ENCODE results near the gene ATF6B.
A peak's percentile ranks its signal among the peaks of the same experiment; 100 is the strongest.
"Not testable (repeated sequence)": the region's sequence is repeated elsewhere in the genome, so short reads cannot be mapped to it uniquely, and the experiment has no call there.

Gene ATF6B

DNA sequence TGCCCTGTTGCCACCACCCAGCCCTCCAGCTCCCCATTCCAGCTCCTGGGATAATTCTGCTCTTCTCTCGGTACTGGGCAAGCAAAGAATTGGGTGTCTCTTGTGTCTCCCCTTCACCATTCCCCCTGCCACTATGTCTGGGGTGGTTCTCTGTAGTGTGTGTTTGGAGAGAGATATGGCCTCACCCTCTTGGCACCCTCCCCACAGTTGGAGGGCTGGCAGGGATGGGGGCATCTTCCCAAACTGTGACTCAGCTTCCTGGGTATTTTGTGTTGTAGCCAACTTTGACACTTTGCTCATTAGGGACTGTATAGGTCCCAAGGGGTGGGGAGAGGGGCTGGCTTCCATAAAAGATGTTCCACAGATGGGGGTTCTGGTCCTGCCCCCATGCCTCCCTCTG lies 20.6 kb downstream of the ATF6B start:
- DNase-seq (ENCODE audit: low spot score): no peak

DNA sequence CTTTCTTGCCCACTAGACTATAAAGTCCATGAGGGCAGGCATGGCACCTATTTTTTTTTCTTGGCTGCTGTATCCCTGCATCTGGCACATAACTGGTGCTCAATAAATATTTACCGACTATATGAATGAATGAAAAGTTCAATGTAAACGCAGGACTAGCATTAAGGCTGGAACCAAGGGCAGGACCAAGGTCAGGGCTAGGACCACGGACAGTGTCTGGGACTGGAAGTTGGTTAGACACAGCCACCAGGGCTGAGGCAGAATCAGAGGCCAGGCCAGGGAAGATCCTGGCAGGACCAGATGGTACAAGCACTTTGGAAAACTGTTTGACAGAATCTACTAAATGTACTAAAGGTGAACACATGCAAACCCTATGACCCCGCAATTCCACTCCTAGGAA lies 22.6 kb downstream of the ATF6B start:
- DNase-seq (ENCODE audit: low spot score): no peak

DNA sequence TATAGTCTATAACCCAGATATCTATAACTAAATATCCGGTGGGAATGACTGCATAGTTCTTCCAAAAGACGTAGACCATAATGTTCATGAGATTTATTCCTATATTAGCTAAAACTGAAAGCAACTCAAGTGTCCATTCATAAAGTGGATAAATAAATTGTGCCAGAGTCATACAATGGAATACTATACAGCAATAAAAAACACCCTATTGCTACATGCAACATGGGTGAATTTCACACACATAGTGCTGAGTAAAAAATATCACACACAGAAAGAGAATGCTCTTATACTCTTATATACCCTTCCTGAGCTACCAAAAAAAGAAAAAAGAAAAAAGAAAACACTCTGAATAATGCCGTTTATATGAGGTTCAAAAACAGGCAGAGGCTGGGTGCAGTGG lies 25.8 kb downstream of the ATF6B start:
- DNase-seq (ENCODE audit: low spot score): no peak

DNA sequence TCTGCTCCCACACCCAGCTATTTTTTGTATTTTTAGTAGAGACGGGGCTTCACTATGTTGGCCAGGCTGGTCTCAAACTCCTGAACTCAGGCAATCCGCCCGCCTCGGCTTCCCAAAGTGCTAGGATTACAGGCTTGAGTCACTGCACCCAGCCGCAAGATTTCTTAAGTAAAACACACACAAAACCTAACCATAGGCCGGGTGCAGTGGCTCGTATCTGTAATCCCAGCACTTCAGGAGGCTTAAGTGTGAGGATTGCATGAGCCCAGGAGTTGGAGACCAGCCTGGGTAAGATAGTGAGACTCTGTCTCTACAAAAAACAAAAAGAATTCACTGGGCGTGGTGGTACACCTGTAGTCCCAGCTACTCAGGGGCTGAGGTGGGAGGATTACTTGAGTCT lies 27.8 kb downstream of the ATF6B start:
- not testable (repeated sequence) for DNase-seq (ENCODE audit: low spot score)

DNA sequence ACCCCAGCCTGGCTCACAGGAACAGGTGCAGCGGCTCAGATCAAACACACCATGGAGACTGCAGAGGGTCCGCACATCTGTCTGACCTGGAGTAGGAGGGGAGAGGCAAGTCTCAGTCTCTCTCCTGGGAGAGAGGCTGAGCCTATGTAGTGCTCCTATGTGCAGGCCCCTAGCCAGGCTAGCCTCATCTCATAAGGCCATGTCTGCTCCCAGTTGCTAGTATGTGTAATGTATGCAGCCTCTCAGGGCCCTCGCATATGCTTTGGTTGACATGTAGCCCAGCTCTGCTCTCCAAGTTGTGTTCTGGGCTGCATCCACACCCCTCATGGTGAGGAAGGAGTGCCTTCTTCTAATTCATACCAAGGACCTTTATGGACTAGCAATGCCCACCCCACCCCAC lies 30.7 kb downstream of the ATF6B start:
- no peak for DNase-seq (ENCODE audit: low spot score)

DNA sequence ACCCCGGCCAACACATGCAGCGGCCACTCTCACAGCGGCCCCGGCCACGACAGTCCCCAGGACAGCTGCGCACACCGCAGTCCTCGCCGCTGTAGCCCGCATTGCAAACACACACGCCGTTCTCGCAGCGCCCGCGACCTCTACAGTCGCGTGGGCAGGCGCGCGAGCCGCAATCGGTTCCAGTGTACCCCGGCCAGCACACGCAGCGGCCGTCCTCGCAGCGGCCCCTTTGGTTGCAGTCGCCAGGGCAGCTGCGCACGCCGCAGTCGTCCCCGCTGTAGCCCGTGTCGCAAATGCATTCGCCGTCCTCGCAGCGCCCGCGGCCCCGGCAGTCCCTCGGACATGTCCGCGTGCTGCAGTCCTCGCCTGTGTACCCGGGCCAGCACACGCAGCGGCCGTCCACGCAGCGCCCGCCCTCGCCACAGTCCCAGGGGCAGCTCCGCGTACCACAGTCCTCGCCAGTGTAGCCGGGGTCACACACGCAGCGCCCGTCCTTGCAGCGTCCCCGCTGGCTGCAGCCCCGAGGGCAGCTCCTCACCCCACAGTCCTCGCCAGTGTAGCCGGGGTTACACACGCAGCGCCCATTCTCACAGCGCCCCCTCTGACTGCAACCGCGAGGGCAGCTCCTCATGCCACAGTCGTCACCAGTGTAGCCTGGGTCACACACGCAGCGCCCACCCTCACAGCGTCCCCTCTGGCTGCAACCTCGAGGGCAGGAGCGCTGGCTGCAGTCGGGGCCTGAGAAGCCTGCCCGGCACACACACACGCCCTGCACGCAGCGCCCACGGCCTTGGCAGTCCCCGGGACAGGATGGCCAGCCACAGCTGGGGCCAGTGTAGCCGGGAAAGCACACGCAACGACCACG lies 31.4 kb downstream of the ATF6B start:
- DNase-seq (ENCODE audit: low spot score): no peak

DNA sequence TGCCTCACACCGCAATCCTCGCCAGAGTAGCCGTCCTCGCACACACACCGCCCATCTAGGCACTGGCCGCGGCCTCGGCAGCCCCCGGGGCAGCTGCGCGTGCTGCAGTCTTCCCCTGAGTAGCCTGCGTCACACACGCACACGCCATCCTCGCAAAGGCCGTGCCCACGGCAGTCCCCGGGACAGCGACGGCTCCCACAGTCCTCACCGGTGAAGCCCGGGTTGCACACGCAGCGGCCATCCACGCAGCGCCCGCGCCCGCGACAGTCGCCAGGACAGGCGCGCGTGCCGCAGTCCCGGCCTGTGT lies 32.0 kb downstream of the ATF6B start:
- DNase-seq (ENCODE audit: low spot score): no peak

DNA sequence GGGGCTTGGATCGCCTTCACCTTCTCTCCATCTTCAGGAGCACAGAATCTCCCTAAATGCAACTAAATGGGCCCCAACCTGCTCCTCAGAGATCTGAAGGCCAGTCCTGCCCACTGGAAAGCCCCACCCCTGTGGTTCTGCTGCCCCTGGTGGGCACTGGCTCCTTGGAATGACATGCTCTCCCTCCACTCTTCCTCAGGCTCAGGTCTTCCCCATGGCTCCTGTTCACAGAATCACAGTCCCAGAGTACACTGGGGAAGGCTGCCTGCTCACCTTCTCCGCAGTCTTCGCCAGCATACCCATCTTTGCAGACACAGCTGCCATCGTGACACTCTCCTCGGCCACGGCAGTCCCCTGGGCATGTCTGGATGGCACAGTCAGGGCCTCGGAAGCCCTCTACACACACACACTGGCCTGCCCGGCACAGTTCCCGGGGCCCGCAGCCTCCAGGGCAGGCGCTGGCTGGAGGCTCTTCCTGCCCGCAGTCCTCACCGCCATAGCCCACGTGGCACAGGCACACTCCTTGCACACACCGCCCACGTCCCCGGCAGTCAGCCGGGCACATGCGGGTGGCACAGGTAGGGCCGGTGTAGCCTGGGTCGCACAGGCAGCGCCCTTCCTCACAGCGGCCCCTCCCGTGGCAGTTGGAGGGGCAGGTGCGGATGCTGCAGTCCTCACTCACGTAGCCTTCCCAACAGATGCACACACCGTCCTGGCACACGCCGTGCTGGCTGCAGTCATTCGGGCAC lies 32.5 kb downstream of the ATF6B start:
- DNase-seq (ENCODE audit: low spot score): no peak

DNA sequence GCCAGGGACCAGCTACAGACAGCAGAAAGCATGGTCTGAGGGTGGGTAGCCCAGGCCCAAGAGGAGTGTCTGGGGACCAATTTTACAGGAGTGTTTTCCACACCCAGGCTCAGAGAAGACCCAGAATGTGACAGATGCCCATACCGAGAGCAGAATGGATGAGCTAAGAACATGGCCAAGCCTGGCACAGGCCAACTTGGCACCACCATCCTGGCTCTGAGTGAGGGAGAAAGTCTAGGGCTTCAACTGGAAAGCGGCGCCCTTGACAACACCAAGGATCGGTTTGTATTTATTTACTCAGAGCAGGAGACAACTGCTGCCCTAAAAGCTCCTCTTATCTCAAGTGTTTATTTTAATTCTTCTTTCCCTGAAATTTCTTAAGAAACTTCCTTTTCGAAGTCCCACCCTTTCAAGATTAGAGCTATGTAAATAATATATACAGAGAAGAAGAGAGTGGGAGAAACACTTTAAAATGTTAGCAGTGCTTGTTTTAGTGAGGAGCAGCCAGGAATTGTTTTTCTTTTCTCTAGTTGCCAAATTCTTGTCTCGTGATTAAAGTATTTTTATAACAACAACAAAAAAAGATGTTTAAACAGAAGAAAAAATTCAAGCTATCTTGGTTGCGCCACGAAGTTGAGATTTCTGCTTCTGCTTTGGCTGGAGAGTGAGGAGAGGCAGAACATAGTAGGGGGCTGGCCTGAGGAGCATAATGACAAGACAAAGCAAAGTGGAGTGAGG lies 35.1 kb downstream of the ATF6B start:
- no peak for DNase-seq (ENCODE audit: low spot score)

DNA sequence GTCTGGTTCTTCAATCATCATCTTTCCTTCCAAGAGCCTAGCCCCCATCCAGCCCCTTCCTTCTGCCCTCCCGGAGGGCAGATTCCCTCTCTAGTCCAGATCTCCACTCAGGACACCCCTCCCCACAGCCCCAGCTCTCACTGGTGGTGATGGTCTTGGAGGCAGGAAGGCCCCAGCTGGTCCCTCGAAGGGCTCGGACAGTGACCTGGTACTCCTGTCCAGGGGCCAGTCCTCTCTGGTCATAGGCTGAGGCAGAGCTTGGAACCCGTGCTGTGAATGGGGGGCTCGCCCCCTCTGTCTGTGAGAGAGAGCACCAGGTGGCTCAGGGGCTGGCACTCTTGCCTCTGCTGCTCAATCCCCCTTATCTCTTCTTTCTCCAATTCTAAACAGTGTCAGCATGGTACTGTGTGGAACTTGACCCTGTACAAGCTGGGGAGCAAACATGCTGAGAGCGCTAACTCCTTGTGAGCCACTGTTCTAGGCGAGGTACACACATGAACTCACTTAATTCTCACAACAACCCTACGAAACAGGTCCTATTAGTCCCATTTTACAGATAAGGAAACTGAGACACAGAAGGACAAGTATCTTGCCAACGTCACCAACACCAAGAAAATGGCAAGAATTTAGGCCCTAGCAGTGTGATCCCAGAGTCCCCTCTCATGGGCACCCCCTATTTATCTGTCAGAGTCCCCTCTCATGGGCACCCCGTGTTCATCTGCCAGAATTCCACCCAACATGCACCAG lies 38.8 kb downstream of the ATF6B start:
- no peak for DNase-seq (ENCODE audit: low spot score)

DNA sequence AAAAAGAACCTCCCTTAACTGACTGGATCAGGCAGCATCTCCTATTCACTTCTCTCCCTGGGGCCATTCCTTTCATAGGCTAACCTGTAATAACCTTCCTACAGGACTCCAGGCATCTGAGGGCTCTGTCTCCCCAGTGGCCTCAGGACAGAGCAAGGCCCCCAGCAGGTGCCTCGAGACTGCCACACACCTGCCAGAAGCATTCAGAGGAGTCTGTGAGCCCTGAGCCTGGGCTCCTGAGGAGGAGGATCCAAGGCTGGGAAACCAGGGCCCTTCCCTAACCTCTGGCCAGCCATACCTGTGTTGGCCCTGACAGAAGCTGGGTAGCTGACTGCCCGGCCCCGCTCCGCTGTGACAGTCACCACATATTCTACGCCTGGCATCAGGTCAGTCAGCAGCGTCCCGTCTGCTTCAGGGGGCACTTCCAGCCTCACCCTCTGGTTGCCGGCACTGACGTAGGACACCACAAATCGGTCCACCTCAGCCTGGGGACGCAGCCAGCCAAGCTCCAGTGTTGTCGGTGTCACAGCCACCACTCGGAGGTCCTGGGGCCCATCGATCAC lies 39.5 kb downstream of the ATF6B start:
- no peak for DNase-seq (ENCODE audit: low spot score)

DNA sequence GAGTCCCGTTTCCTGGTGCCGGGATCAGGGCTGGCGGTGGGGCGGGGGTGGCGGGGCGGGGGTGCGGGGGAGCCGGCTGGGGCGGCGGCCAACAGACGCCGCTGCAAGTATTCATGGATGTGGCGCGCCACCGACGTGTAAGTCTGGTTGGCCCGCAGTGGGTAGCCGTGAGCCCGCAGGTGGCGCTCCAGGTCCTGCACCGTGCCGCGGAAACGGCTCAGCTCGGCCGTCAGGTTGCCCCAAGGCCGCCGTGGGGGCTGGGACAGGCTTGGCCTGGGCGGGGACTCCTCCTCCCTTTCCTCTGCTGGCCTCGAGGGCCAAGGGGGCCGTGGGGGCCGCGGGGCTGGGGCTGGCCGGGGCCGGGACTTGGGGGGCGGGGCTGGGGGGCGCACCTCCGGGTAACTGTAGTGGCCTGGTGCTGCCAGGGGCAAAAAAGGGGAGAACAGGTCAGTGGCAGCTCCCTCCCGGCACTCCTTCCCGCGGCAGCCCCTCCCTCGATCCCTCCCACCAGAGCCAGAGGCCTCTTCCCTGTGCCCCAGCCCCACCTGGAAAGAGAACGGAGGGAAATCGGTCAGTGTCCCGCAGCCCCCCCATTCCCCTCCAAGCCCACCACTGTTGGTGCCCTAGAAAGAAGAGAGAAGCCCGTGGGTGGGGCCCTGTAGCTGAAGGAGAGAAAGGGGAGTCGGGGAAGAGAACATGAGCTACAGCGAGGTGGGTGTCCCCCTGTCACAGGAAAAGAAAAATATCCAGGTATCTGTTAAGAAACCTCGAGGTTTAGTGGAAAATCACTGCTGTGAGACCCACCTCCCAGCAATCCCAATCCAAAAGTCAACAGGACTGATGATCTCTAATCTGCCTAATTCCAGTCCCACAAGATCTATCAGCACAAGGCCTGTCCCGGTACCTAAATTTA lies 40.2 kb downstream of the ATF6B start:
- peak; percentile 66 for DNase-seq (ENCODE audit: low spot score)

DNA sequence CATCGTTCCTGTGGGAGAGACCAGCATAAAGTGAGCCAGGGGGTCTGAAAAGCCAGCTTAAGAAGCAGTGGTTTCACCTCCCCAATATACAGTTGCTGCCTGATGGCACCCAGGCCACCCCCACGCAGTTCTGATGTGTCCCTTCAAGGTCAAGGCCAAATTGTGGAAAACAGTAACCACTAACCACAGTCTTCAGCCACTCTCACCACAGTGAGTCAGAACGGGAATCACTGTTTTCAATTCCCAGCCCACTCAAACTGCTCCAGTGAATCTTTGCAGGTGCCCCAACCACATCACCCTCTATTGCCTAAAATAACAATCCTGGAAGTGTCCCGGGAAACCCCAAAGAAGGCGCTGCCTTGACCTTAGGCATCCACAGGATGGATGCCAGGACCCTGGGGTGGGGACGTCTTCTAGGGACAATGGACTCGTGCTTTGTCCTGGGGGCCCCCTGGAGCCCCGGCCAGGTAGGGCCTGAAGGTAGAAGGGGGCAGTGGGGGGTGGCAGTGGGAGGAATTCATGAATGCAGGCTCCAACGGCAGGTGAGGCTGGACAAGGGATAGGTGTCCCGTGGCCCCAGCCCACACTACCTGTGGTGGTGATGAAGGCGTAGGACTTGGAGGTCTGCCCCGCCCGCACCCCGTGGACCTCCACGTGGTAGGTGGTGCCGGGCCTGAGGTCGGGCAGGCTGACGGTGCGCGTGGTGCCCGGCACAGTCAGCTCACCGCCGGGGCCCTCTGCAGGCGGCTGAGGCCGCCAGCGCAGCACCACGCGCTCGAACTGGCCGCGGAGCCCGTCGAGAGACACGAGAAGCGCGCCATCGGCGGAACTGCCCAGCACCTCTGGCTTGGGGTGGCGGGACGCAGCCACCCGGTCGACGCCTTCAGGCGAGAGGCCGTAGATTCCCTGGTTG lies 41.1 kb downstream of the ATF6B start:
- no peak for DNase-seq (ENCODE audit: low spot score)

DNA sequence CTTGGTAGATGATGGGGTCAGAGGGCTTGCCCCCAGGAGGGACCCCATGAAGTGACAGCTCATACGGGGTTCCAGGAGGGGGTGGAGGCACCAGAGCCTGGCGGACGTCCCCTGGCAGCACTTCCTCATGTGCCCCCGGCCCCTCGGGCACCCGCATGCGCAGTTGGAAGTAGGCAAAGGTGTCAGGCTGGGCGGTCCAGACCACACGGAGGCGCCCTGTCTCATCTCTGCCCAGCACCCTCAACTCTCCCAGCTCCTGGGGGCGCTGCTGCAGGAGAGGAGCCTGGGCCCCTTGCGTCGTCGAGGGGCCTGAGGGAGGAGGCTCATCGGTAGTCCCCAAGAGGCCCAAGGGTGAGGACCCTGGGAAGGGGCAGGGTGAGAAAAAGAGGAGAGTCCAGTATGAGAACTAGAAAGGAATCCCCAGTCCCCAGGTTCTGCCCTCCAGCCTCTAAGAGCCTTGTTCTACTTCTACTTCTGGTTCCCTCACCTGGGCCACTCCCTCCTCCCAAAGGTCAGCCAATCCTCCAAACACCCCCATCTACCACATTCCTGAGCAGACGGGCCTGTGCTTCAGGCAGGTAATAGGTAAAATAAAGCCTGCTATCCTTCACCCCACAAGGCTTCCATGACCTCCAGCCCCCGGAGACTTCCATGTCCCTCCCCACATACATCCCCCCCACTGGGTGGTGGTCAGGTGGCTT lies 42.1 kb downstream of the ATF6B start:
- DNase-seq (ENCODE audit: low spot score): no peak

DNA sequence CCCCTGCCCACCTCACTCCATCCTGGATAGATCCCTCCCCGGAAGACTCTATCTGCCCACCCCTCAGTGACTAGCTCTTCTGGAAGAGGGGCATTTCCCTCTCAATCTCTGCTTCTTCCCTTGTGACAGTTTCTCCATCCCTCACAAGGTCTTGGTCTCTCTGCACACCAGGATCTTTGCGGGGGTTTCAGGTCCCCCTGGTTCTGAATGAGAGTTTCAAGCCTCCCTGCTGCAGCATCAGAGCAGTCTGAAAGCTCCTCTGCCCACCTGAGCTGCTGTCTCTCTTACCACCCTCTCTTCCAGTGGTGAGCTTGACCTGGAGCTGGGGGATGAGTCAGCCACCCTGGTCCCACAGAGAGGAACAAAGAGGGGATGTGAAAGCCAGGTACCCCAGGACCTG lies 43.3 kb downstream of the ATF6B start:
- no peak for DNase-seq (ENCODE audit: low spot score)

DNA sequence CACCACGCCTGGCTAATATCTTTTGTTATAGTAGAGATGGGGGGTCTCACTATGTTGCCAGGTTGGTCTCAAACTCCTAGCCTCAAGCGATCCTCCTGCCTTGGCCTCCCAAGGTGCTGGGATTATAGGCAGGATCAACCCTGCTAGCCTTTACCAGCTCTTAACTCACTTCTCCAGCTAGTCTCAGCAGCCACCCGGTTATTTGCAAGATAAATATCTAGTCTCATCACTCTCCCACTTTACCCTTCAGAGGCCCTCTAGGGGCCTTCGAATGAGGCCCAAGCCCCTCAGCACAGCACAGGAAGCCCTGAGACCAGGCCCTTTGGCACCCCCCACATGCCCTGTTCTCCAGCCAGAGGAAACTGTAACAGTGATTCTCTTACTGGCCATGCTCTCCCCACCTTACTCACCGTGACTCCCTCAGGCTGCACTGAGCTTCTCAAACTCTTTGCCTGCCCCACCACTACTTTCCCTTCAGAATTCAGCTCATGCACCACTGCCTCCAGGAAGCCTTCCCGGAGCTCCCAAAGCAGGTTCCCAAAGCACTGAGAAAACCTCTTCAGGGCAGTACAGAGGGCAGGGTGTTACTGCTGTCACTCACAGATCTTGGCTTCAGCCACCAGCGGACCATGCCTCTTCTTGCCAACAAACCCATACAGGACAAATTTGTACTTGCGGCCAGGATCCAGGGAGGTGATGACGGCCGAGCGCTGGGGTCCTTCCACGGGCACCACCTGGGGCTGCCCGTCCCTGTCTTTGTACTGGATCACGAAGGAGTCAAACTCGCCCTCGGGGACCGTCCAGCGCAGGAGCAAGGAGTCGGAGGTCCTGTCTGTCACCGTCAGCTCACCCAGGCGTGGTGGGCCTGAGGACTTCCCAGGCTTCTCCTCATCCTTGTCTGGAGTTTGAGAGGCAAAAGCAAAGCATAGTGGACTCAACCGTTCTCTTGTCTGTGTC lies 44.0 kb downstream of the ATF6B start:
- no peak for DNase-seq (ENCODE audit: low spot score)

DNA sequence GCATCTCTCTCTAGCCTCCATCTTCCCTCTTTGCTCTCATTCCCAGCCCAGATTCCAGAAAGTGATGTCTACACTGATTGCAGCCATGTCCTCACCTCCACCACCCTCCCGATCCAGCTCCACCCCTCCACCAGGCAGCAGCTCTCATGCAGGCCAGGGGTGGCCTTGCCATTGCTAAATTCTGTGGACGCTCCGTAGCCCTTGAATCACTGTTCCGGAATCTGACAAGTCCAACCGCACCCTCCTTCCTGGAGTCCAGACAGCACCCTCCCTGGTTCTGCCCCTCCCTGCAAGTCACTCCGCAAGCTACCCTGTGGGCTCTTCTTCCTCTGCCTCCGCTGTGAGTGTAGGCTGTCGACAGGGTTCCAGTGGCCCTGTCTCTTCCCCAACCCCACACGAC lies 45.1 kb downstream of the ATF6B start:
- DNase-seq (ENCODE audit: low spot score): no peak

DNA sequence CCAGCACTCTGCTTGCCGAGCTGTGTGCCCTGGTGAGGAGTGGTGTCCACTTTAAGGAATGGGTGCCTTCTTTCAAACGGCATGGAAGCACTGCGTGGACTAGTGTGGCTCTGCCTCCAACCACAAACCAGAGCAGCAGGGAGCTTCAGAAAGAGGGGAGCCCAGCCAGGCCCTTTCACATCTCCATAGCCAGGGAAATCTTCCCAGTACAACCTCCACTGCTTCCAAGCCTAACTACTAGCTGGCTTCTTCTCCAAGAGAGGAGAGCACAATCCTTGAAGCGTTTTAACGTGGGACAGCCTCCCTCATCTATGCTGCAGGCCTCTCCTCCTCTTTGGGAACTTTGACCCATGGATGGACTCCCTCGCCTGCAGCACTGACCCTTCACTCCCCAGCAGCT lies 45.6 kb downstream of the ATF6B start:
- no peak for DNase-seq (ENCODE audit: low spot score)

Measured in CD4-positive, alpha-beta T cell treated with Interleukin-2 at 100 ng/mL for 4 hours (primary cell).